Breast epithelium (tissue), 4 donors: ENCODE data around the gene GPC4. TPM values are rescaled to one million over a fixed set of nuclear protein-coding genes. Genes with fewer than 3 reads are reported as not detected.

Source experiments
- DNase-seq, 2 donors: peaks; one replicate each; pipeline ENCODE4 v3.0.0-alpha.2; 2019; ENCODE audit warnings: low spot score in 2 of 2
- H3K27ac ChIP-seq, 2 donors: fragments of 200-600 bp; sonication (generic) in 1 of 2; one replicate each; pipeline ENCODE4 v1.5.1; 2016 to 2019; ENCODE audit warnings: mild to moderate bottlenecking in 1 of 2
- H3K27me3 ChIP-seq, 2 donors: fragments of 200-600 bp; sonication (generic) in 1 of 2; one replicate each; pipeline versions ENCODE4 v1.5.1 to v1.6.0; 2017 to 2019; ENCODE audit warnings: control low read depth in 1 of 2, mild to moderate bottlenecking in 1 of 2
- H3K36me3 ChIP-seq: fragments of 200-600 bp; one replicate; pipeline ENCODE4 v1.5.1; 2019
- H3K4me1 ChIP-seq, 2 donors: fragments of 200-600 bp; sonication (generic); one replicate each; pipeline ENCODE4 v1.5.1; 2016 to 2019; ENCODE audit warnings: control low read depth in 1 of 2
- H3K4me3 ChIP-seq, 3 donors: fragments of 200-600 bp; sonication (generic); 1 replicate in 2 of 3; 2 replicates in 1 of 3; pipeline ENCODE4 v1.5.1; 2016 to 2019; ENCODE audit warnings: mild to moderate bottlenecking in 3 of 3, moderate library complexity in 2 of 3
- H3K9me3 ChIP-seq, 2 donors: fragments of 200-600 bp; sonication (generic) in 1 of 2; one replicate each; pipeline ENCODE4 v1.5.1; 2016 to 2019; ENCODE audit warnings: control low read depth in 1 of 2
- CTCF ChIP-seq, 3 donors: fragments of 450-650 bp; IDR thresholded peaks; one replicate each; pipeline ENCODE4 v1.5.1; 2016 to 2017; ENCODE audit warnings: antibody characterized with exemption in 3 of 3, mild to moderate bottlenecking in 3 of 3, moderate library complexity in 3 of 3
- POLR2A ChIP-seq: fragments of 450-650 bp; IDR thresholded peaks from one replicate; pipeline ENCODE4 v1.6.1; 2016; ENCODE audit warnings: antibody characterized with exemption, mild to moderate bottlenecking, moderate library complexity
- POLR2AphosphoS5 ChIP-seq, 3 donors: sonication (generic); formaldehyde crosslinking; IDR thresholded peaks; one replicate each; pipeline ENCODE4 v1.6.1; 2017; ENCODE audit warnings: antibody characterized with exemption in 3 of 3
- intact Hi-C: fragments of 100-400 bp; cut with DNase I; formaldehyde crosslinking; loops from one replicate; pipeline ENCODE4 v1.15.1; 2023; ENCODE audit warnings: low total_unique reads
- total RNA-seq, 3 donors: library from RNA; depleted of rRNA; stranded (reverse); fragments of >200 nt; gene quantifications; one replicate each; pipeline ENCODE4 v1.1.0, GENCODE V29; 2016

The GPC4 gene
- total RNA-seq, 3 donors from 2014 or later = 4.5 to 7.7 (median 5.2) TPM

GRCh38 chrX:133418588-133418987 lies 3.3 kb upstream of the GPC4 start:
- DNase-seq = no peak
- Histone ChIP-seq H3K4me1 (no peaks in the 10 kb centered on the region), H3K27me3 (peaks cover 0 to 52% of the 10 kb centered on the region in 2 donors), H3K4me3 (no peak overlapping the region), H3K27ac (no peak overlapping the region), H3K36me3 (no peaks in the 10 kb centered on the region), H3K9me3 (no peaks in the 10 kb centered on the region)
- TF ChIP-seq POLR2AphosphoS5 (IDR thresholded peaks at IDR 0.05) (no peak), CTCF (IDR thresholded peaks at IDR 0.05) (no peak), POLR2A (no peak)
- intact Hi-C loops = no loop called here

DNA sequence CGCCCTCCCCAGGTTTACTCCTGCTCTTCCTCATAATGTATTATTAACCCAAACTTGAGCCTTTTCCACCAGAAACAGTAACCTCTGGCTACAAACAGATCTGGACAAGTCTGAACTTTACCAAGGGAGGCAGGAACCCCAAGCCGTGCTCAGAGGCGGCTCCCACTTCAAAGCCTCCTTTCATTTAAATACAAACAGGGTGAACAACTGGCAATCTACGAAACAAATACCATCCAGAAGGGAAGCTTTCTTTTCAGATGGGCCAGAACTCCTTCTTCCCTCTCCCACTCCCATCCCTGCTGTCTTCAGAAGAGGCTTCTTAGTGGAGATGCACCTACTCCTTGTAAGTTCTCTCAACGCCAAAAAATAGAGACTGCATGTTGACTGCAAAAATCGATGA lies 2.1 kb upstream of the GPC4 start:
- TF ChIP-seq POLR2AphosphoS5 (IDR thresholded peaks at IDR 0.05) (no peak), POLR2A (no peak), CTCF (IDR thresholded peaks at IDR 0.05) (no peak)
- Histone ChIP-seq H3K4me1 (no peaks in the 10 kb centered on the region), H3K4me3 (no peak overlapping the region), H3K27ac (no peak overlapping the region), H3K36me3 (no peaks in the 10 kb centered on the region), H3K9me3 (no peaks in the 10 kb centered on the region), H3K27me3 (peaks cover 0 to 63% of the 10 kb centered on the region in 2 donors)
- intact Hi-C loops = no loop called here
- DNase-seq = no peak

DNA sequence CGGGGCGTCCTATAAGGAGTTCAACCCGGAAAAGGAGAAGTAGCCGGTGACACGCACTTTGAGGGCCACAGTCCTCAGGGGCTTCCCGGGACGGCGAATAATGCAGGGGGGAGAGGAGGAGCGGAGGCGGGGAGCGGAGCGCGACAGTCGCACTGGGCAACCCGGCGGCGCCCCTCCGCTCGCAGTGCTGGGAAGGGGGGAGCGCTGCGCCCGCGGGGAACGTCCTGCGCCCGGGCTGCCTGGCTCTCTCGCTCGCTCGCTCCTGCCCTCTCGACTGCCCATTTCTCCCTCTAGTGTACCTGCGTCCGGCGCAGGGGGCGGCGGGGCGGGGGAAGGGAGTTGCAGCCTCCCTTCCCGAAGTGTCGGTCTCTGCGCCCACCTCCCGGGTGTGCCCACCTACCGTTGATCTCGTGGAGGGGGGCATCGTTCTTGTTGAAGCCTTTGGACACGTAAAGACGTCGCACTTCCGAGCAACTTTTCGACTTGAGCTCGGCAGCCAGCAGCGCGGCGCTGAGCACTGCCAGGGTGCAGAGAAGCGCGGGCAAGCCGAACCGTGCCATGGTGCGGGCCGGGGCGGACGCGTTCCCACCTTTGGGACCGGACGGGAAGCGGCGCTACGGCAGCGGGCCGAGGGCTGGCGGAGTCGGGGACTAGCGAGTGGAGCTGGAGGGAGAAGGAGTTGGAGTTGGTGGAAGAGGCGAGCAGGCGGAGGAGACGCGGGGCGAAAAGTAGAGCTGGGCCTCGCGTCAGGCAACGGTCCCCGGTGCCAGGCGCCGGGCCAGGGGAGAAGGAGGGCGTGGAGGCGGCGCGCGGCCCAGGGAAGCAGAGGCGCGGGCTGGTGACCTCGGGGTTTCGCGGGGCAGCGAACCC lies 648 bp downstream of the GPC4 start:
- Histone ChIP-seq H3K4me1 (no peaks in the 10 kb centered on the region), H3K36me3 (no peaks in the 10 kb centered on the region), H3K27ac (peak overlapping the region; percentile 25 to 61), H3K9me3 (no peaks in the 10 kb centered on the region), H3K4me3 (peak overlapping the region; percentile 55 to 79 (median 57)), H3K27me3 (peaks cover 0 to 58% of the 10 kb centered on the region in 2 donors)
- no peak for DNase-seq
- intact Hi-C loops = no loop called here
- TF ChIP-seq POLR2A (no peak), CTCF (IDR thresholded peaks at IDR 0.05) (no peak), POLR2AphosphoS5 (IDR thresholded peaks at IDR 0.05) (no peak)

DNA sequence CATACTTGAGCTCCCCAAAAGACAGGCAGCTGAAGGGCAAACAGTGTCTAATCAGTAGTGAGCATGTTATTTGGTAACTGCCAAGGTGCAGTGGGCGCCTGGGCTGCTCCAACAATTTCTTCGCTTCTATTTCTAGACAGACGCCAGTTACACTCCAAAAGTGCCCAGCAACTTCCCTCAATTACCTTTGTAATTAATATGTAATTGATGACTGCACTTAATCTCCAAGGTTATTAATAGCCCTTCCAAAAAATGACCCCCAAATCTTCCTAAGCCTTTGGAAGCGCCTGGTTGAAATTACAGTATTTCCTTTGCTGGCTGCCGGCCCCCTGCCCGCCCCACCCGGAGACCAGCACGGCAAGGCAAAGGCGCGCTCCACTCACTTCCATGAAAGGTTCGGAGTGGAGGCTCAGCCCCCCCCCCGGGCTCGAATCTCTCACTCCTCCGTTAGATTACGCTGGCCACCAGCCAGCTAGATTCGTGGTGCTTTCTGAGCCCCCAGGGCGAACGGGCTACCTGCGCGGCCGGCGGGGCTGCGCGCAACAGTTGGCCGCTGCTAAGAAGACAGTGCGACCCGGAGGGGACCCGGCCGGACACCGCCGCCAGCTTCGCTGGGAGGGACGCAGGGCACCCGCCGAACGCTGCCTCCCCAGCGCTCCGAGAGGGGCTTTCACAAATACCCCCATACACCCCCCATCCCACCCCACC lies 1.9 kb downstream of the GPC4 start:
- TF ChIP-seq POLR2AphosphoS5 (IDR thresholded peaks at IDR 0.05) (no peak), POLR2A (no peak), CTCF (IDR thresholded peaks at IDR 0.05) (no peak)
- H3K27me3 ChIP-seq = peaks cover 0 to 58% of the 10 kb centered on the region in 2 donors
- intact Hi-C loops = no loop called here
- H3K4me1 ChIP-seq = no peaks in the 10 kb centered on the region
- DNase-seq = no peak
- no peak overlapping the region for H3K27ac ChIP-seq
- no peaks in the 10 kb centered on the region for H3K9me3 ChIP-seq
- H3K36me3 ChIP-seq = no peaks in the 10 kb centered on the region
- H3K4me3 ChIP-seq = peak overlapping the region; percentile 55 to 79 (median 57)

GRCh38 chrX:133412665-133413064 lies 2.6 kb downstream of the GPC4 start:
- intact Hi-C loops = no loop called here
- H3K4me3 ChIP-seq = no peak overlapping the region
- no peaks in the 10 kb centered on the region for H3K4me1 ChIP-seq
- no peaks in the 10 kb centered on the region for H3K36me3 ChIP-seq
- TF ChIP-seq POLR2A (no peak), POLR2AphosphoS5 (IDR thresholded peaks at IDR 0.05) (no peak), CTCF (IDR thresholded peaks at IDR 0.05) (no peak)
- no peak for DNase-seq
- H3K27me3 ChIP-seq = peaks cover 0 to 51% of the 10 kb centered on the region in 2 donors
- H3K27ac ChIP-seq = no peak overlapping the region
- H3K9me3 ChIP-seq = no peaks in the 10 kb centered on the region
